OCI-LY7 (cell line): ENCODE data around the gene FMNL2. TPM values are rescaled to one million over a fixed set of nuclear protein-coding genes. Genes with fewer than 3 reads are reported as not detected.
"Not testable (repeated sequence)": the region's sequence is repeated elsewhere in the genome, so short reads cannot be mapped to it uniquely, and the experiment has no call there.

Experiments
- BruUV-seq: library from RNA; stranded (reverse); fragments of 400-500 nt; replicated peaks from 2 replicates; lab custom pipeline; 2021; lab: Mats Ljungman, UMichigan
- CTCF ChIA-PET: fragments of 300-600 bp; sonication (Branson Sonifier 250); formaldehyde crosslinking; loops from one replicate; lab custom pipeline; 2022; ENCODE audit warnings: antibody characterized with exemption; ENCODE audit not compliant: unreplicated experiment; lab: Charles Lee
- POLR2A ChIA-PET: fragments of 300-600 bp; sonication (Branson Sonifier 250); formaldehyde crosslinking; loops from one replicate; lab custom pipeline; 2022; ENCODE audit warnings: antibody characterized with exemption; lab: Charles Lee
- DNase-seq: peaks from one replicate; pipeline ENCODE4 v3.0.0-alpha.2; 2015; ENCODE audit warnings: low spot score
- H2AFZ ChIP-seq: fragments of 200-600 bp; sonication (generic), shearing (Covaris generic); 2 replicates; pipeline ENCODE4 v1.6.1; 2014; ENCODE audit warnings: mild to moderate bottlenecking, antibody characterized with exemption, low read length, moderate library complexity
- H3K27ac ChIP-seq: fragments of 200-600 bp; sonication (generic); 2 replicates; pipeline ENCODE4 v1.5.1; 2014; ENCODE audit warnings: mixed run types, low read depth, mild to moderate bottlenecking, moderate library complexity, low read length, inconsistent platforms; ENCODE audit not compliant: poor library complexity, severe bottlenecking
- H3K36me3 ChIP-seq: fragments of 200-600 bp; sonication (generic); 2 replicates; pipeline ENCODE4 v1.6.1; 2014; ENCODE audit warnings: mild to moderate bottlenecking, antibody characterized with exemption, low read length, moderate library complexity, mixed read lengths; ENCODE audit not compliant: insufficient read depth
- H3K4me1 ChIP-seq: fragments of 200-600 bp; sonication (generic); 2 replicates; pipeline ENCODE4 v1.5.1; 2014; ENCODE audit warnings: mild to moderate bottlenecking, low read length; ENCODE audit not compliant: insufficient read depth, poor library complexity, severe bottlenecking
- H3K4me2 ChIP-seq: fragments of 200-600 bp; sonication (generic); 2 replicates; pipeline ENCODE4 v1.6.1; 2014; ENCODE audit warnings: mild to moderate bottlenecking, low read length
- H3K4me3 ChIP-seq: fragments of 200-600 bp; sonication (generic); 2 replicates; pipeline ENCODE4 v1.5.1; 2014; ENCODE audit warnings: mild to moderate bottlenecking, low read depth, low read length; ENCODE audit not compliant: poor library complexity, severe bottlenecking
- H3K79me2 ChIP-seq: fragments of 200-600 bp; sonication (generic); 2 replicates; pipeline ENCODE4 v1.6.1; 2016; ENCODE audit warnings: low read depth, mild to moderate bottlenecking, low read length, moderate library complexity, mixed read lengths; ENCODE audit not compliant: insufficient read depth
- H3K9me2 ChIP-seq: fragments of 200-600 bp; sonication (generic); 2 replicates; pipeline ENCODE4 v1.6.1; 2016; ENCODE audit warnings: mild to moderate bottlenecking, low read length, mixed read lengths; ENCODE audit not compliant: insufficient read depth
- H3K9me3 ChIP-seq: fragments of 200-600 bp; sonication (generic); 2 replicates; pipeline ENCODE4 v1.6.1; 2014; ENCODE audit warnings: mild to moderate bottlenecking, mixed run types, low read length, mixed read lengths
- H4K20me1 ChIP-seq: fragments of 200-600 bp; sonication (generic); 2 replicates; pipeline ENCODE4 v1.6.1; 2014; ENCODE audit warnings: mild to moderate bottlenecking, antibody characterized with exemption, low read length, moderate library complexity, mixed read lengths; ENCODE audit not compliant: insufficient read depth
- EZH2phosphoT487 ChIP-seq: fragments of 200-600 bp; sonication (generic); IDR thresholded peaks from 2 replicates; pipeline ENCODE4 v1.6.1; 2018; ENCODE audit warnings: low read depth, borderline replicate concordance, mild to moderate bottlenecking, mixed run types, antibody characterized with exemption, low read length, moderate library complexity, mixed read lengths
- intact Hi-C: fragments of 100-400 bp; cut with micrococcal nuclease; formaldehyde crosslinking; loops from one replicate; pipeline ENCODE4 v1.10.0; 2022; ENCODE audit not compliant: unreplicated experiment
- total RNA-seq, 2 experiments: library from RNA; depleted of rRNA in 1 of 2; stranded (reverse); fragments of >200 nt in 1 of 2; shearing (Covaris generic) in 1 of 2; gene quantifications; 2 replicates each; pipeline ENCODE4 v1.2.3, GENCODE V29; 2014 to 2022
- TF ChIP-seq, protein P1 (sequence below): fragments of 200-600 bp; sonication (generic); conservative IDR thresholded peaks from 2 replicates; pipeline ENCODE4 v1.5.1; 2014; ENCODE audit warnings: mild to moderate bottlenecking, antibody characterized with exemption, low read length, moderate library complexity, mixed read lengths

Gene FMNL2
- total RNA-seq, 2 experiments from 2014 or later, result 0.03 to 0.21 TPM

GRCh38 chr2:152319822-152320570 is 15.0 kb upstream of the FMNL2 start:
- no peak for TF ChIP-seq EZH2phosphoT487
- TF ChIP-seq, protein P1, sequence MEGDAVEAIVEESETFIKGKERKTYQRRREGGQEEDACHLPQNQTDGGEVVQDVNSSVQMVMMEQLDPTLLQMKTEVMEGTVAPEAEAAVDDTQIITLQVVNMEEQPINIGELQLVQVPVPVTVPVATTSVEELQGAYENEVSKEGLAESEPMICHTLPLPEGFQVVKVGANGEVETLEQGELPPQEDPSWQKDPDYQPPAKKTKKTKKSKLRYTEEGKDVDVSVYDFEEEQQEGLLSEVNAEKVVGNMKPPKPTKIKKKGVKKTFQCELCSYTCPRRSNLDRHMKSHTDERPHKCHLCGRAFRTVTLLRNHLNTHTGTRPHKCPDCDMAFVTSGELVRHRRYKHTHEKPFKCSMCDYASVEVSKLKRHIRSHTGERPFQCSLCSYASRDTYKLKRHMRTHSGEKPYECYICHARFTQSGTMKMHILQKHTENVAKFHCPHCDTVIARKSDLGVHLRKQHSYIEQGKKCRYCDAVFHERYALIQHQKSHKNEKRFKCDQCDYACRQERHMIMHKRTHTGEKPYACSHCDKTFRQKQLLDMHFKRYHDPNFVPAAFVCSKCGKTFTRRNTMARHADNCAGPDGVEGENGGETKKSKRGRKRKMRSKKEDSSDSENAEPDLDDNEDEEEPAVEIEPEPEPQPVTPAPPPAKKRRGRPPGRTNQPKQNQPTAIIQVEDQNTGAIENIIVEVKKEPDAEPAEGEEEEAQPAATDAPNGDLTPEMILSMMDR, result no peak
- H3K79me2 ChIP-seq, result no peaks in the 10 kb centered on the region
- intact Hi-C loops, result no loop called here
- BruUV-seq, result no TSS peak
- no peak overlapping the region for H3K27ac ChIP-seq
- ChIA-PET POLR2A (no interaction called here), CTCF (no interaction called here)
- no peaks in the 10 kb centered on the region for H3K4me1 ChIP-seq
- DNase-seq, result no peak
- H3K9me2 ChIP-seq, result no peaks in the 10 kb centered on the region
- no peak overlapping the region for H3K4me2 ChIP-seq
- H3K4me3 ChIP-seq, result no peak overlapping the region
- H3K9me3 ChIP-seq, result no peaks in the 10 kb centered on the region
- H3K36me3 ChIP-seq, result no peaks in the 10 kb centered on the region
- H4K20me1 ChIP-seq, result no peaks in the 10 kb centered on the region
- H2AFZ ChIP-seq, result no peak overlapping the region

DNA sequence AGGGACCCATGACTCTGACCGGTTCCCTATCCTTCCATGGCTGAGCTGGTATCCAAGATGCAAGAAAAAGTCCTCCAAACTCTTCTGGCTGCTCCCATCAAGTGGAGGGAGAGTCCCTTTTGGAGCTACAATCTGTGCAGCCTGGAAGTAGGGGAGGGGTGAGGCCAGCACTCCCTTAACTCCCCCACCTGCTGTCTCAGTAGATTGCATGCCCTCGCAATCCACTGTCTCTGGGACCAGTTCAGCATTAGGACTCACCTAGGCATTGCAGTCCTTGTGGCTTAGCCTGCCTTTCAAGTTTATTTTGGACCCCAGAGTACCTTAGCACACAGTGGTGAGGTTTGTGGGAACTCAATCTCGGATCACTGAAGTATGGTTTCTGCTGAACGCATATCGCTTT is 14.2 kb upstream of the FMNL2 start:
- no peak for DNase-seq
- BruUV-seq, result no TSS peak

GRCh38 chr2:152322222-152322621 is 12.8 kb upstream of the FMNL2 start:
- BruUV-seq, result no TSS peak
- Histone ChIP-seq H2AFZ (no peak overlapping the region), H3K4me3 (no peak overlapping the region), H3K79me2 (no peaks in the 10 kb centered on the region), H4K20me1 (no peaks in the 10 kb centered on the region), H3K36me3 (no peaks in the 10 kb centered on the region), H3K9me2 (no peaks in the 10 kb centered on the region), H3K9me3 (no peaks in the 10 kb centered on the region), H3K4me1 (no peaks in the 10 kb centered on the region), H3K27ac (no peak overlapping the region), H3K4me2 (no peak overlapping the region)
- DNase-seq, result no peak
- CTCF ChIA-PET, result no interaction called here
- TF ChIP-seq, protein P1, result no peak
- no peak for TF ChIP-seq EZH2phosphoT487
- POLR2A ChIA-PET, result no interaction called here
- intact Hi-C loops, result no loop called here

More for the DNA sequence above, 14.2 kb upstream of the FMNL2 start:
- TF ChIP-seq, protein P1, result no peak
- no peak for TF ChIP-seq EZH2phosphoT487
- ChIA-PET CTCF (no interaction called here), POLR2A (no interaction called here)
- Histone ChIP-seq H2AFZ (no peak overlapping the region), H3K9me3 (no peaks in the 10 kb centered on the region), H4K20me1 (no peaks in the 10 kb centered on the region), H3K79me2 (no peaks in the 10 kb centered on the region), H3K4me1 (no peaks in the 10 kb centered on the region), H3K4me2 (no peak overlapping the region), H3K36me3 (no peaks in the 10 kb centered on the region), H3K4me3 (no peak overlapping the region), H3K9me2 (no peaks in the 10 kb centered on the region), H3K27ac (no peak overlapping the region)
- intact Hi-C loops, result no loop called here

GRCh38 chr2:152325126-152325525 is 9.8 kb upstream of the FMNL2 start:
- intact Hi-C loops, H3K9me3 ChIP-seq, H2AFZ ChIP-seq, H3K27ac ChIP-seq, H3K4me1 ChIP-seq, H3K4me2 ChIP-seq, DNase-seq, CTCF ChIA-PET, H4K20me1 ChIP-seq, H3K79me2 ChIP-seq, POLR2A ChIA-PET, H3K36me3 ChIP-seq, H3K4me3 ChIP-seq, BruUV-seq, H3K9me2 ChIP-seq: not testable (repeated sequence)
